GM08714 (cell line): ENCODE results near the gene COIL.

Experiments
- H3K4me3 ChIP-seq: fragments of 200-500 bp; sonication (Bioruptor generic); 2 replicates; pipeline ENCODE4 v1.5.1; 2014; ENCODE audit warnings: mild to moderate bottlenecking, low read length, inconsistent platforms
- ZNF274 ChIP-seq: IDR thresholded peaks from 2 replicates; pipeline ENCODE4 v1.6.1; 2012; ENCODE audit warnings: mild to moderate bottlenecking, low read depth, low read length

The COIL gene

DNA sequence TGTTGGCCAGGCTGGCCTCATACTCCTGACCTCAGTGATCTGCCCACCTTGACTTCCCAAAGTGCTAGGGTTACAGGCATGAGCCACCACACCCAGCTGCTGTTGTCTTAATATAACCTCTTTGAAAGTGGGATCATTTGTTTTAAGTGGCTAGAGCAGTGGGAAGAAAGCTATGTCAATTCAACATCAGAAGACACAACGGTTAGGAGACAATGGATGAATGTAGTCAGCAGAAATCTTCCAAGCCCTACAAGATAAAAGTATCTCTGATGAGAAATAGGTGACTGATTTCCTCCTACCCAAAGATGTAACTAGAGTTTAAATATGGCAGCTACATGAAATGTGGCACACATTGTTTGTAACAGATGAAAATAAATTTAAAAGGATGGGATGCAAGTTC lies 27.0 kb downstream of the COIL start:
- no peak overlapping the region for H3K4me3 ChIP-seq
- no peak for TF ChIP-seq ZNF274

DNA sequence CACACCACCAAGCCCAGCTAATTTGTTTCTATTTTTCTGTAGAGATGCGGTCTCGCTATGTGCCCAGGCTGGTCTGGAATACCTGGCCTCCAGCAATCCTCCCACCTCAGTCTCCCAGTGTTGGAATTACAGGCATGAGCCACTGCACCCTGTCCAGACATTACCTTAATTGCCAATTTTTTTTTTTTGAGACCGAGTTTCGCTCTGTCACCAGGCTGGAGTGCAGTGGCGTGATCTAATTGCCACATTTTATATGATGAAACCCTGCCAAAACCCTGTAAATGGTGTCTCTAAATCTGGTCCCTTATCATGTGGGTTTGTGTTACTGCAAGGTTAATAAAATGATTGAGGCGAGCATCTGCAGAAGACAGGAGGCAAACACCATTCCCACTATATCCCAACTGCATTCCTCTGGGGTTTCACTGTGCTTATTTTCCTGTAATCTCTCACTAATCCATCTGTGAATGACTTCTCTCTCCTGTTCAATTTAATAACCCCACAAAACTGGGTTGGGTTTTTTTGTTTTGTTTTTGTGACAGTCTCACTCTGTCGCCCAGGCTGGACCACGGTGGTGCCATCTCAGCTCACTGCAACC lies 27.6 kb downstream of the COIL start:
- no peak overlapping the region for H3K4me3 ChIP-seq
- TF ChIP-seq ZNF274: no peak

DNA sequence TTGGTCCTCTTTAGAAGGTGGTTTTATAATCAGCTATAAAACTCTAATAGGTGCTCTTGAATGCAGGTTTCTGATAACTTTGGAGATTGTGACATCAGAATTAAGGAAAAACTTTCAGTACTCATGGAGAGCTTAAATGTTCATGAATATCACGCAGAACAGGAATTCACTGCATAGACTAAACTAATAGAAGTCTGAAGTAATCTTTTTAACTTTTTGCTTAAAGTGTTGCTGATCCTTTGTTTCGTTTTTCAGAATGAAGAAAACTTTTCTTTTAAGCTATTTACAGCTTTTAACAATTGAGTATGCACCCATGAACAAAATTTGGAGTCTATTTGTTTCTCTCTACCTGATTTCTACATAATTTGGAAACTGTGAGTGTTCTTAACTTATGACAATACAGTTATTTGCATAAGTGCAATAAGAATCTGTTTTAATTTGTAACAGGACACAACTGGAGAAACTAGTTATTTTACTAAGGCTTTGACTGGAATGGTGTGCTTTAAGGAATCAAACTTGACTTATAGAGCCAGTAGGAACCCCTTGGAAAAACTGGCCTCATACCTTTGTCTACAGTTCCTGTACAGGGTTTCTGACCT lies 30.0 kb downstream of the COIL start:
- H3K4me3 ChIP-seq: no peak overlapping the region
- TF ChIP-seq ZNF274: no peak

DNA sequence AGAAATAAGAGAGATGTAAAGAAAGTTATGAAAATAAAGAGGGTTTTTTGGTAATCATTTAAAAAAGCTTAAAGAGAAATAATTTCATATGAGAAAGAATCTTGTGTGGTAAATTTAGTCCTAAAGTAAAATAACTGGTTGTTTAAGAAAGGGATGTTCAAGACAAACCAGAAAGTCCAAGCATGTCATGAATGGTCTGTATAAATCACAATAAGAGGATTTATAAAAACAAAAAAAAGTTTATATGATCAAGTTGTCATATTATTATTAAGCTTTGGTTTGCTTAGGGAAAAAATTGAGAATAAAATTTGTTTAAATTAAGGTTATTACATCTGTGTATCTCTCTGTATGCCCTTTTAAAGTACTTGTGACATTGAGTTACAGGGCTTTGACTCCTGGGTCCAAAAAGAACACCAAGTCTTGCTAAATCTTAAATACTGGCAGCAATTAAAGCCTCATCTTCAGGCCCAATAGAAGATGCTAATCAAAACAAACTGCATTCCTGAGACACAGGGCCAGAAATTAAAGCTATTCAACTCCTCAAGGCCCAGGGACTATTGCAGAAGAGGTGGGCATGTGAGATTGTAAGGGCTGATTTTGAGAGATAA lies 31.4 kb downstream of the COIL start:
- H3K4me3 ChIP-seq: no peak overlapping the region
- TF ChIP-seq ZNF274: no peak

DNA sequence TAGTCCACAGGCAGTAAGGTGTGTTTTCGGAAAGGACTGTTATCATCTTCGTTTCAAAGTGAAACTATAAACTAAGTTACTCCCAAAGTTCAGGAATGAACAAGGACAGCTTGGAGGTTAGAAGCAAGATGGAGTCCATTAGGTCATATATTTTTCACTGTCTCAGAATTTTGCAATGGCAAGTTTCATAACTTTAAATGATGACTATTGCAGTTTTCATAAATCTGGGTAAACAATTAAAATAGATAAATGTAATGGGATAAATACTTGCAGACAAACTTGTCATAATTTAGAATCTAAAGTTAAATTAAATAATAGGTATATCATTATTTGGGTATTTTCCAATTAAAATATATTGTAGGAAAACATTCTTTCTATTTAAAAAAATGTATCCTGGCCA lies 32.3 kb downstream of the COIL start:
- H3K4me3 ChIP-seq: no peak overlapping the region
- TF ChIP-seq ZNF274: no peak

DNA sequence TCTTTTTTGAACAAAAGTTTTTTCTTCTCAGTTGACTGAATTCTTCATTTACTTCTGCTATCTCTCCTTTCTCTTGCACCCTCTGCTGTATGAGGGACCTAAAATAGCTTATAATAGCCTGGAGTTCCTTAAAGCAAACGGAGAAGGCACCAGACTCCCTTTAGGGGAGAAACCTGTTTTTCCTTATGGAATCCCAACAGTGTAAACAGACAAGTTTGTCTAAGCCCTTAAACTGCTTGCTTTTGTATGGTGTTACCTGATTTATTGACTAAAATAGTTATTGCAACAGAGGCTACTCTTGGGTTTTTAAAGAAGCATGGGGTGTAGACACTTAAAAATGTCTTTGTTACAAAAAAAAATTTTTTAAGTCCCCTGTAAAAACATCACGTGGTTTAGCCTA lies 34.1 kb downstream of the COIL start:
- no peak overlapping the region for H3K4me3 ChIP-seq
- TF ChIP-seq ZNF274: no peak

DNA sequence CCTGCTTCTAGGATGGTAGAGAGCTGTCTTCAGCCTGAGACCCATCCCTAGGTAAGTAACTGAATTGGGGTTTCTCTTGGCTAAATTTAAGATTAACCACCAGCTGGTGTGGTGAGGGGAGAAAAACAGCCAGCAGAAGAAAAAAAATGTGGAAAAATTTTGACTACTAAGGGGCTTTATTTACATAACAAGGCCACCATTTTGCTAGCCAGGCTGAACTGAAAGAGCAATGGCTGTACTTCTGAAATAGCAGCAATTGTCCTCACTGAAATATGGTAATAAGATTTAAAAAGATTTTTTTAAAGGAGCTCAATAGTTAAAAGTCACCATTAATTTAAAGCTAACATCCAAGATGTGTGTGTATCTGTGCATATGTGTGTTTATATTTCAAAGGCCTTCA lies 34.6 kb downstream of the COIL start:
- H3K4me3 ChIP-seq: no peak overlapping the region

DNA sequence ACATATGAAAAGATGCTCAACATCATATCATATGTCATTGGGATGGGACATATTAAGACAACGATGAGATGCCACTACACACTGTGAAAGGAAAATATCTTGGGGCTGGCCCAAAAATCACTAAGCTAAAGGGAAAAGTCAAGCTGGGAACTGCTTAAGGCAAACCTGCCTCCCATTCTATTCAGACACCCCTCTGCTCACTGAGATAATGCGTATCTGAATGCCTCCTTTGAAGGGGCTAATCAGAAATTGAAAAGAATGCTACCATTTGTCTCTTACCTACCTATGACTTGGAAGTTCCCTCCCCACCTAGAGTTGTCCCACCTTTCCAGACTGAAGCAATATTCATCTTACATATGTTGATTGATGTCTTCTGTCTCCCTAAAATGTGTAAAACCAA lies 35.8 kb downstream of the COIL start:
- H3K4me3 ChIP-seq: no peak overlapping the region
- TF ChIP-seq ZNF274: no peak

More for the DNA sequence above, 34.6 kb downstream of the COIL start:
- TF ChIP-seq ZNF274: no peak

DNA sequence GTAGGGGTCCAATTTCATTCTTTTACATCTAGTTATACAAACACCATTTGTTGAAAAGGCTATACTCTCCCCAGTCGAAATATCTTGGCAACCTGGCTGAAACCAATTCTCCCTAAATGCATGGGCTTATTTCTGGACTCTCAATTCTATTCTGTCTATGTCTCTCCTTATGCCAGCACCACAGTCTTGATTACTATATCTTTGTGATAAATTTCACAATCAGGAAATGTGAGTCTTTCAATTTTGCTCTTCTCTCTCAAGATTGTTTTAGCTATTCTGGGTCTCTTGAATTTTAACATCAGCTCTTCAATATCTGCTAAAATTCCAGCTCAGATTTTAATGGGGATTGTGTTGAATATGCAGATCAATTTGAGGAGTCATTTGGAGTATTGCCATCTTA lies 41.1 kb downstream of the COIL start:
- TF ChIP-seq ZNF274: no peak
- H3K4me3 ChIP-seq: no peak overlapping the region

DNA sequence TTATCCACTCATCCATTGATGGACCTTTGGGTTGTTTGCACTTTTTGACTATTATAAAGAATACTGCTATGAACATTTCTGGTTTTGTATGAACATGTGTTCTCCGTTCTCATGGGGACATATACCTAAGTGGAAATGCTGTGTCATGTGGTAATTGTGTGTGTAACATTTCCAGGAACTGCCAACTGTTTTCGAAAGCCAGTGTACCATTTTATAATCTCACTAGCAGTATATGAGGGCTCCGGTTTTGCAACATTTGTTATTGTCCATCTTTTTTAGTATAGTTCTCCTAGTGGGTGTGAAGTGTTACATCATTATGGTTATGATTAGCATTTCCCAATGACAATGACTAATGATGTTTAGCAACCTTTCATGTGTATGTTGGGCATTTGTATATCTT lies 41.9 kb downstream of the COIL start:
- H3K4me3 ChIP-seq: no peak overlapping the region
- no peak for TF ChIP-seq ZNF274

DNA sequence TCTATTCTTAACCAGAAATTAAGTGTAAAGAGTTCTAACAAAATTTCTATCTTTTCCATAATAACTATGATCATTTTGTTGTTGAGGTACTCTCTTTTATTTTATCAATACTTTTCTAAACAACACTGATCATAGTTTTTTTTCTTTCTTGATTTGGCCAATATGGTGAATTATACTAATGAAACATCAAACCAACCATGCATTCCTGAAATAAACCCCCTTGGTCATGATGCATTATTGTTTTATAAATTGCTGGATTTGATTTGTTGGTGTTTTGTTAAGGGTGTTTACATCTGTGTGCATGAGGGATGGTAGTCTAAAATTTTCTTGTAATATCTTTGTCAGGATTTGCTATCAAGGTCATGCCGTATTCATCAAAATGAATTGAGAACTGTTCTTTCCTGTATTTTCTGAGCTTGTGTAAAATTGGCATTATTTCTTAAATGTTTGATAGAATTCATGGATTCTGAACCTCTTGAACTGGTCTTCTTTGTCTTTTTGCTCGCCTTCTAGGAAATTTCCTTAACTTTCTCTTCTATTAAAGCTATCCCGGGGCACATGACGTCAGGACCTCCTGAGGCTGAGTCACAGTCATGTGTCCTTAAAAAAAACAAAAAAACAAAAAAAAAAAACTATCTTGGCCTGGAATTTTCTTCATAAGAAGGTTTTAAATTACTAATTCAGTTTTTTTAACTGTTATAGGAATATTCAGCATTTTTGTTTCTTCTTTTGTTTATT lies 43.1 kb downstream of the COIL start:
- no peak overlapping the region for H3K4me3 ChIP-seq
- TF ChIP-seq ZNF274: no peak

DNA sequence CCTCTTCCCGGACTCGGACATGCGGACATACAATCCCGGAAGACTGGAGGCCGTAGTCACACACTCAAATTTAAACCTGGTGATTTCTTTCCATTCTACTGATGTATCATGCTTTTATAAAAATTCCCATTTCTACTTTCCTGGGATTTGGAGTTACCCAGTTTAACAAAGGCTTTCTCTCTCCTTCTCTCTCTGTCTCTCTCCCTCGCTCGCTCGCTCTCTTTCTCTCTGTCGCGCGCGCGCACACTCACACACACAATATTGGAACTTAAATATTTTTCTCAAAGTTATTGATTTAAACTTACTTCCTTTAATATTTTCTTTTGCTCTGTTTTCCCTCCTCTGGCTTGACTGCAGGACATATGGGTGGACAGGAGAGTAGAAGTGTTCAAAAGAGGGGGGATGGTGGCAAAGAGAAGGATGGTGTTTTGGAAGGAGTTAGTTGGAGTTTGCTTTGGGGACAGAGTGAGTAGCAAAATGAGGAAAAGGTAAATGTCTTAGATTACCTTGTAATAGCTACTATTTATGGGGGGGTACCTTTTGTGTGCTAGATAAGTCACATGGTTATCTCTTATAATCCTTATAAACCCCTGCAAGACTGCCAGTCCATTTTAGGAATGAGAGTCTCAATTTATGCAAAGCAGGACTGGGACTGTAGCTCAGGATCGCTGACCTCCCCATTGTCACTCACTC lies 46.1 kb downstream of the COIL start:
- peak overlapping the region; percentile 79 for H3K4me3 ChIP-seq
- no peak for TF ChIP-seq ZNF274

DNA sequence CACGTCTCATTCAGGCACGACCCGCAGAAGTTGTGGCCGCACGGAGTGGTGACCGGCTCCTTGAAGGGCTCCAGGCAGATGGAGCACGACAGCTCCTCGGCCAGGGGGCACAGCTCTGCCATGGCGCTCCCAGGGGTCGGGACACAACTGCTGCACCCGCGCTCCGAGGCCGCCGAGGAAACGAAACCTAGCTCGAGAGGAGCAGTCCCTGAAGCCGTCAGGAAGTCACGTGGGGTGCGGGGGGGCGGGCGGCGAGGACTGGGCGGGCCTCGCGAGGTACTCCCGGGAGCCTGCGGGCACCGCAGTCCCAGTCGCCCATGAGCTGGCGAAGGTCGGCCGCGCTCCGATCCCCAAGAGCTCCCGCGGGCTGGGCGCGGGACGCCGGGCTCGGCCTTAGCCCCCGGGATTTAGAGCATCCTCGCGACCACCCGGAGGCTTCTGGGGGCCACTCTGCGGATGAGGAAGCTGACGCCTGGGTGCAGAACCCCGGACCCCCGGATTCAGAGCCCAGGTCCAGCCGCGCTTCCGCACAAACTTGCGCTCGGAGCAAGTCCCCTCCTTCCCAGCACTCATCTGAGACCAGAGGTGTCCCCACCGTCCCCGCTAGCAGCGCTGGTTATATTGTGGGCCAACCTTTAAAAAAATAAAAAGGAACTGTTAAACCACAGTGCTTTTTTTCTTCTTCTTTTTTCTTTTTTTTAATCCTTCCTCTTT lies 46.8 kb downstream of the COIL start, which contains the start of gene TRIM25:
TRIM25 (minus strand) TSS at position 183 of the 714 bp plus-strand sequence; CDS start at position 122, 61 bp downstream.
- no peak for TF ChIP-seq ZNF274
- peak within 1 kb of the TSS; percentile 79 for H3K4me3 ChIP-seq
